DMS 273 (cell line): ENCODE results near the gene ODC1.
"Not testable (repeated sequence)": the region's sequence is repeated elsewhere in the genome, so short reads cannot be mapped to it uniquely, and the experiment has no call there.

ENCODE experiments used
- DNase-seq: peaks from one replicate; lab custom pipeline; 2025; ENCODE audit not compliant: unreplicated experiment; lab: John Stamatoyannopoulos, UW

Gene ODC1

DNA sequence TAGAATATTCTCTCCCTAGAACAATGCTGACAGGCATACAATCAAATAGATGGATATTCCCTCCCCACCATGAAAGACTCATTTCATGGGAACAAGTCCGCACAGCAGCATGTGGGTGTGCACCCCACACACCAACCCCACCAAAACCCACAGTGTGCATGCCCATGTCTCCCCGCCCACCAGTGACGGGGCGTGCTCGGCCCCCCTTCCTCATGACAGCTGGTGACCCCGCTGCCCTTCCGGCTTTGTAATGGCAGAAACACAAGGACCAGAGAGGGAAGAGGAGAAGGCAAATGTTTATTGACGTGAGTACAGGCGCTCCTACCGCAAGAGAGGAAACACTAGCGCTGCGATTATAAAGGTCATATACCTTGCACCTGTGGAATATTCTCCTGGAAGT is 30.8 kb upstream of the ODC1 start:
- DNase-seq: no peak

- no peak for DNase-seq
These were observed 30.1 kb upstream of the ODC1 start for GRCh38 chr2:10478298-10478625.

GRCh38 chr2:10477443-10478297 is 29.5 kb upstream of the ODC1 start:
- DNase-seq: peak; percentile 23

DNA sequence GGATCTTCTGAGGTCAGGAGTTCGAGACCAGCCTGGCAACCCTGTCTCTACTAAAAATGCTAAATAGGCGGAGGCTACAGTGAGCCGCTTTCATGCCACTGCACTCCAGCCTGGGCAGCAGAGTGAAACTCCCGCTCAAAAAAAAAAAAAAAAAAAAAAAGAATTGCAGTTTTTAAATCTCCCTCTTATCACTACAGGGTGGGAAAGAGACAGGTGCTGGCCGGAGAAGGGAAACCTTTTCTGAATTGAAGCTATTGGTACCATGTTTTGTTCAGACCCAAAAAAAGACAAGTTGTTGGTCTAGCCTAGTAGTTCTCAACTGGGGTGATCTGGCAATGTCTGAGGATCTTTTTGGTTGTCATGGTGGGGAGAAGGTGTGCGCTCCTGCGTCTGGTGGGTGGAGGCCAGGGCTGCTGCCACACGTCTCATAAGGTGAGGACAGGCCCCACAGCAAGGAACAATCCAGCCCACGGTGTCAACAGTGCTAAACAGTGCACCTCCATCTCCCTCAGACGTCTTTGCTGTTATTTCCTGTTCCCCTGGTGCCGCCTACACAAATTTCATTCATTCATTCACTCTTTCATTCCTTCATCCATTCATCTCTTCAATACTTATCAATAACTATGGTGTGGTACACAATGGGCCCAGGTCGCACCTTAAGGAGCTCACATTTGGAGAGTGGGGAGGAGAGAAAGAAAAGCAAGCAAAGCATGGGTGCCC is 28.8 kb upstream of the ODC1 start:
- DNase-seq: no peak

GRCh38 chr2:10475811-10476660 is 27.9 kb upstream of the ODC1 start:
- DNase-seq: no peak

GRCh38 chr2:10475221-10475722 is 27.1 kb upstream of the ODC1 start:
- DNase-seq: no peak

DNA sequence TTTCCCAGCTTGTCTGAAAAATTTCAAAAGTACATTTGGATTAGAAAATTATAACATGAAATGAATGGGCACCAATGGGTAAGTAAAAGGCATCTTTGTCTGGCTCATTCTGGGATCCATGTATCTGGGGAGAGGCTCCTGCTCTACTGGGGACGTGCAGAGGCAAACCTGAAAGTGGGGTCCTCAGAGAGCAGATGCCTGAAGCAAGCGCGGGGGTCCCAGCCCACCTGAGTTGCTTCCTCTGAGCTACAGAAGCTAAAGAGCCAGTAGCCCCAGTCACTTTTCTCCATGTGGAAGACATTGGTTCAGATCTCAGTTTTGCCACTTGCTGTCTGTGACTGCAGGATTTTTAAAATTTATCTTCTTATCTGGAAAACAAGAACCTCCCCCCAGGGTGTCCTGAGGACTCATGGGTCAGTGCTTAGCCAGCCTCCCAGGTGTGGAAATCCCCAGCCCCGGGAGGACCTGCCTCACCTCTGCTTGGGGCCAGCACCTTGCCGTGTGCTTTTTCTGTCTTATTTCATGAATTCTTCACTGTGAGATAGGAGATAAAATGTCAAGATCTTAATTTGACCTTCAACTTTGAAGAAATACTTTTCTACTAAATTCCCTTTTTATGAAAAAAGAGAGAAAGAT is 25.1 kb upstream of the ODC1 start:
- no peak for DNase-seq

DNA sequence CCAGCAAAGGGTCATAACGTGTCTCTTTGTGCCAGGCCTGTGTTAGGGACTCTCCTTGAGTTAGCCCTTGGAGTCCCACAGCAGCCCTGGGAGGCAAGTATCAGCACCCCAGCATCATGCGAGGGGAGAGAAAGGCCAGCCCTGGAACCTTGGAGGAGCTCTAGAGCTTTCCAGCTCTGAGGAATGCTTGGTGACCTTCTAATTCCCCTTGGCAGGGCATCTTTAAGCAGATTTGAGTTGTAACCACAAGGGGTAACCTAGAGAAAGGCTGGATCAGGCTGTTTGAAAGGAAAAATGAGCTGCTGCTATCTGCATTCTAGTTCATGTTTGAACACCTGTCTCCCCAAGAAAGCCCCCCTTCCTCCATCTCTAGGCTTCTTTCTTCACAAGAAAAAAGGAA is 23.8 kb upstream of the ODC1 start:
- peak; percentile 31 for DNase-seq

- no peak for DNase-seq
These were observed 23.0 kb upstream of the ODC1 start for GRCh38 chr2:10471046-10471571.

DNA sequence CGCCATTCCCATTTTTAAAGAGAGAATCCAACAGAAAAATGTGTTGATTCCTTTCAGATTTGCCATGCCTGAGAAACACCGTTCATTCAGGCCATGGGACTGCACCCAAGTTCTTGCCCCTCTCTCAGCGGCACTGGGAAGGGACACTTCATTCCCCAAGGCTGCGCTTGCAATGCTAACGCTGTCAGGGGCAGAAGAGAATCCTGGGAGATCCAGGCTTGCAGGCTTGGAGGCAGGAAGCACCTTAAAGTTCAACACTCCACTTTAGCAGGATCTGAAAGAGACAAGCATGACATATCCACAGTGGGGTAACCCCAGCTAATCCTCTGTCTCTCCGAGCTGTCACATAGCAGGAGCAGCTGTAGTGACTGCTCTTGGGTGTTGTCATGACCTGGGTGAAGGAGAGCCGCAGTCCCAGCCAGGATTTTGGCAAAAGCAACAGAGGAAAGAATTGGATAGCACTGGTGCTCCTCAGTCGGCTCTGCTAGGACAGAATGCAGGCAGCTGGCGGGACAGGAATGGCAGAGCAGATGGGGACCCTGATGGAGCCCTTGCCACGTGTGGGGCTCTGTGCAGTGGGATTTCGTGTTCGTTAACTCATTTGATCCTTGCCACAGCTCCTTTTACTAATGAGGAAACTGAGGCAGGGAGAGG is 22.0 kb upstream of the ODC1 start:
- peak; percentile 54 for DNase-seq

DNA sequence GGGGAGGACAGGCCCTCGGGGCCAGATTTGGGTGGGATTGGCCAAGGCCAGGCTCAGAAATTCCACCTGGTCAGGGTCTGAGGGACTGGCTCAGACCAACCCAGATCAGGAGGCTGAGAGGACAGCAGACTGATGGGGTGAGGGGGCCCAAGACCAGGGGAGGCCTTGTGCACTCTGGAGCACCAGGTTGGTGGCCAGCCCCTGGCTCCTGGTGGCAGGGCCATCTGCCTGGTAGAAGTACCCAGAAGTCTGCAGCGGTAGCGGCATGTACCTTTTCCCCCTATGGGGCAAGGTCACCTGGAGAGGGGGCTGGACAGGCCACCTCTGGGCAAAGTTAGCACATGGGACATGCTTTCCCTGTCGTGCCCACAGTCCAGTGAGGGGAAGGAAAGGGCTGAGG is 21.2 kb upstream of the ODC1 start:
- DNase-seq: no peak

- DNase-seq: no peak
These were observed 19.3 kb upstream of the ODC1 start for GRCh38 chr2:10467401-10467800.

DNA sequence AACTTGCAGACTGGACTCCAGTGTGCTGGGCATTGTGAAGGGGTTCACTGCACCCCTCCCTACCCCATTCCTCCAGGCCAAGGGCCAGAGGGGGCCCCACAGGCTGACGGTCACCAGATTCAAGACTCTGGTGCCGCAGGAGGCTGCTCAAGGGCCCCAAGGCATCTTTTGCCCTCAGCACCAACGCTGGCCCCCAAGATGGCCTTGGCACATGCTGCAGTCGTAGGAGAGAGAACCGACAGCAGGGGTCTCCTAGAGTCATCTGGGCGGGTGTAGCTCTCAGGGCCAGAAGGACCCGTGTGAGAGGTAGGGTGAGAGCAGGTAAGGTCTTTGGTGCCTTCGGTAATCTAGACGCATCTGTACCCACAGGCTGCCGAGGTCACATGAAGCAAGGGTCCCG is 18.7 kb upstream of the ODC1 start:
- DNase-seq: no peak

DNA sequence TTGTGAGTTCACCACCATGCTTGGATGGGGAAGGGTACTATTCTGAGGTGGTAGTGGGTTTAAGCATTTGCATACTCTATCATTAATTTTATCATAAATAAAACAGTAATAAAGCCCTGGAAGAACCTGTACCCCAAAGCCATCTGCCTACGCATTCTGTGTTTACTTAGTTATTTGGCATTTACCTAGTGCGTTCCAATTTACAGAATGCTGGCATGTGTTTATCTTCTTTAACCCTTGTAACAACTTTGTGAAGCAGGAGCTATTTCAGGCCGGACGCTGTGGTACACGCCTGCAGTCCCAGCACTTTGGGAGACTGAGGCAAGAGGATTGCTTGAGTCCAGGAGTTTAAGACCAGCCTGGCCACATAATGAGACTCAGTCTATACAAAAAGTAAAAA is 17.8 kb upstream of the ODC1 start:
- DNase-seq: no peak

GRCh38 chr2:10462178-10463083 is 14.3 kb upstream of the ODC1 start:
- DNase-seq: no peak

DNA sequence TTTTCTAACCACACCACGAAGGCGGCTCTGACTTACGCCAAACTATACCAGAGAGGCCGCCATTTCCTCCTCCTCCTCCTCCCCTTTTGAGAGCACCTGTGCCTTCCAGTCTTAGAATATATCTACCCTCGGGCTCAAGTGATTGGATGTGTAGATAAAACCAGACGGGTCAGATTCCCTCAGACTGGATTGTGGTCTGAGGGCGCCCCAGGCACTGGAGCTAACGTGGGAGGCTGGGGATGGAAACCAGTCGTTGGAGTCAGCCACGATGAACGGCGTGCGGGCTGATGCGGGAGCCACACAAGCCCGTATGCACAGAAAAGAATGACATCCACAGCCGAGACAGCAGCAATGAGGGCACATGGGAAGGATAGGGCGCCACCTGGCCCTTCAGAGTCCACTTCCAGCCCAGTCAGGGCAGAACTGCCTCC is 12.3 kb upstream of the ODC1 start:
- no peak for DNase-seq

DNA sequence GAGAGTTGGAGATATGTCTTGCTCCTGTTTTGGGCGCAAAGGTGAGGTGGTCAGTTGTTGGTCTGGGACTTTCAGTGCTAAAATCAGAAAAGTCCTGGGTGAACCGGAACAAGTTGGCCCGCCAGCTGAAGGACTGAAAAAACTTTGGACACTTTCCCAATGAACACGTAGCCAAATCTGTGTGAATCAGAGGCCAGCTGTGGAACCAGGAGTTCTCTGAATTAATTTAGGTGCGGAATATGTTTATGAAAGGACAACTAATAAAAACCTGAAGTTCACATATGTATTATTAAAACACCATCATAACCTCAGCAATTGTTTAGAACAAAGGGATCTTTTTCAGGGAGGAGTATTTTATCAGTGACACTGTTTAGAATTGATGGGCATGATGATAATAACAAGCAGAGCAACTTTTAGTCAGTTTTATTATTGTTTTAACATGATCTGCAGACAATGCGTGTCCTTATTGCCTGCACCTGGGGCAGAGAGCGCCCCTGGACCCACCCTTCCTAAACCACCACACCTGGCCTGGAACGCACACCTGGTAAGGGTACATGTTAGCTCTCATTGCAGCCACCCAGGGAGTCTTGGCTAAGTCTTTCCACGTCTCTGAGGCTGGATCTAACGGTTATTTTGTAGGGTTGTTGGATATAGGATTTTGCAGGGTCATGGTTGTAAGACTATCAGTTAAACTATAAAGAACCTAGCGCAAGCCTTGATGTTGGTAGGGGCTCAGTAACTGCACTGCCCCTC is 9.9 kb upstream of the ODC1 start:
- peak; percentile 77 for DNase-seq

DNA sequence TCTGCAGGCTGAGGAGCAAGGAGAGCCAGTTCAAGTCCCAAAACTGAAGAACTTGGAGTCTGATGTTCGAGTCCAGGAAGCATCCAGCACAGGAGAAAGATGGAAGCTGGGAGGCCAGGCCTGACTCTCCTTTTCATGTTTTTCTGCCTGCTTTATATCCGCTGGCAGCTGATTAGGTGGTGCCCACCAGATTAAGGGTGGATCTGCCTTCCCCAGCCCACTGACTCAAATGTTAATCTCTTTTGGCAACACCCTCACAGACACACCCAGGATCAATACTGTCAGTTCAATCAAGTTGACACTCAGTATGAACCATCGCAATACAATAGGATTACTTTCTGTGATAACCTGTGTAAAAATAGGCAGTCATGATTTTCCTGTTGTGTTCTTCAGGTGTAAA is 9.1 kb upstream of the ODC1 start:
- DNase-seq: not testable (repeated sequence)
